PC-3 (cell line): Measurements from ENCODE around the gene NLGN1.

Experiments
- CTCF ChIP-seq: fragments of 300-600 bp; sonication (generic); conservative IDR thresholded peaks from 2 replicates; pipeline ENCODE4 v1.5.1; 2017; ENCODE audit warnings: antibody characterized with exemption, low read depth, mild to moderate bottlenecking, low read length
- EZH2phosphoT487 ChIP-seq: fragments of 300-600 bp; sonication (generic); IDR thresholded peaks from 2 replicates; pipeline ENCODE4 v1.6.1; 2018; ENCODE audit warnings: mild to moderate bottlenecking, antibody characterized with exemption, low read length, borderline replicate concordance

DNA sequence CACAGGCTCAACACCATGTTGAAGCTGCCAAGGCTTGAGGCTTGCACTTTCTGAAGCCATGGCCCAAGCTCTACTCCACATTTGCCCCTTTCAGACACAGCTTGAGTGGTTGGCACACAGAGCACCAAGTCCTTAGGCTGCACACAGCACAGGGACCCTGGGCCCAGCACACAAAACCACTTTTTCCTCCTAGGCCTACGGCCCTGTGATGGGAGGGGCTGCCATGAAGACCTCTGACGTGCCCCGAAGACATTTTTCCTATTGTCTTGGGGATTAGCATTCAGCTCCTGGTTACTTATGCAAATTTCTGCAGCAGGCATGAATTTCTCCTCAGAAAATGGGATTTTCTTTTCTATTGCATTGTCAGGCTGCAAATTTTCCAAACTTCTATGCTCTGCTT lies 445.5 kb downstream of the NLGN1 start:
- TF ChIP-seq CTCF (no peak), EZH2phosphoT487 (no peak)
